Measurements from ENCODE around the gene TEX51. TPM values are rescaled to one million over a fixed set of nuclear protein-coding genes. Genes with fewer than 3 reads are reported as not detected.

Gene TEX51
- total RNA-seq, 1 donor: not detected

GRCh38 chr2:126894585-126895182 is 4.0 kb upstream of the TEX51 start:
- no peak for DNase-seq (ENCODE audit: low read depth)
- TF ChIP-seq CTCF (IDR thresholded peaks at IDR 0.05; ENCODE audit: insufficient read depth, low read length): no peak
- no peak overlapping the region for H3K4me3 ChIP-seq (ENCODE audit: low read depth, low read length)

DNA sequence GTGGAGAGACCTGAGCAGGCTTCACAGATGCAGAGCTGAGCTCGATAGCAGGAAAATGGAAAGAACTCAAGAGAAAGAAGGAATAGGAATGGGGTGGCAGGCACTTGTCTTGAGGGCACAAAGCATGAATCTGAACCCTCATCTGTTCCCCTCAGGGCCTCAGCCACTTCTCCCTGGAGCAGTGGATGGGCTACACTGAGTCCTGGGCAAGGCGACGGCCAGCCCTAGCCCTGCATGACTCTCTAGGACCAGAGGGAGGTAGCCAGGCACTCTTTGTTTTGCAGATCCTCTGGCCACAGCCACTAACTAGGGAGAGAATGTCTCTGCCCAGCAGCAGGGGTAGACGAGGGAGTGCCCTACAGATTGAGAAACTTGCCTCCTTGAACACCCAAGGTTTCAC is 3.4 kb upstream of the TEX51 start:
- no peak for TF ChIP-seq CTCF (IDR thresholded peaks at IDR 0.05; ENCODE audit: insufficient read depth, low read length)
- no peak overlapping the region for H3K4me3 ChIP-seq (ENCODE audit: low read depth, low read length)
- DNase-seq (ENCODE audit: low read depth): no peak

GRCh38 chr2:126896471-126896870 is 2.2 kb upstream of the TEX51 start:
- DNase-seq (ENCODE audit: low read depth): no peak
- TF ChIP-seq CTCF (IDR thresholded peaks at IDR 0.05; ENCODE audit: insufficient read depth, low read length): no peak
- no peak overlapping the region for H3K4me3 ChIP-seq (ENCODE audit: low read depth, low read length)

GRCh38 chr2:126899616-126900185 is 1.0 kb downstream of the TEX51 start:
- TF ChIP-seq CTCF (IDR thresholded peaks at IDR 0.05; ENCODE audit: insufficient read depth, low read length): no peak
- DNase-seq (ENCODE audit: low read depth): no peak
- H3K4me3 ChIP-seq (ENCODE audit: low read depth, low read length): no peak overlapping the region

- DNase-seq (ENCODE audit: low read depth): no peak
- no peak overlapping the region for H3K4me3 ChIP-seq (ENCODE audit: low read depth, low read length)
- no peak for TF ChIP-seq CTCF (IDR thresholded peaks at IDR 0.05; ENCODE audit: insufficient read depth, low read length)
Observed at GRCh38 chr2:126900646-126901319, 2.1 kb downstream of the TEX51 start.

DNA sequence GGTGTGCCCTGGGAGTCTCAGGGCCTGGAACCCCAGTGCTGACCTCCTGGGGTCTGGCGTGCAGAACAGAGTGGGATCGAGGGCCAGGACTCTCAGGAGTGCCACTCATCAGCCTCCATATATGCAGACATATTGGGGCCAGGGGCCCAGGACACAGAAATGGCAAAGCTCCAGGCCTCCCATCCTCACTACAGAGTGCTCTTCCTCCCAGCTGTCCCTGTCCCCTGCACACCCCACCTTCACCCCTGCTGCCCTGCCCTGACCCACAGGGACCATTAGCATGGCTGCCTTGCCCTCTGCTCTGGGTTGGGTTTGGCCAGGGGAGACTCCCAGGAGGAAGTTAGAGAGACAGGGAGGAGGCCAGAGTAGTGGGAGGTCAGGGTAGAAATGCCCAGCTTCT is 2.8 kb downstream of the TEX51 start:
- DNase-seq (ENCODE audit: low read depth): no peak
- H3K4me3 ChIP-seq (ENCODE audit: low read depth, low read length): no peak overlapping the region
- TF ChIP-seq CTCF (IDR thresholded peaks at IDR 0.05; ENCODE audit: insufficient read depth, low read length): no peak

Measured in fibroblast of the aortic adventitia (primary cell).